Spleen (tissue), 7 donors: ENCODE data around the gene PTK7.

ENCODE experiments used
- POLR2A ChIP-seq, 3 donors: fragments of 450-650 bp; IDR thresholded peaks; one replicate each; pipeline ENCODE4 v1.5.1; 2017; ENCODE audit warnings: antibody characterized with exemption in 3 of 3, mild to moderate bottlenecking in 1 of 3
- POLR2AphosphoS5 ChIP-seq, 3 donors: sonication (generic); formaldehyde crosslinking; IDR thresholded peaks; one replicate each; pipeline ENCODE4 v1.5.1; 2017; ENCODE audit warnings: antibody characterized with exemption in 3 of 3
- TF ChIP-seq, protein P1 (sequence below), 11 experiments: fragments of 200-600 bp in 7 of 11; fragments of 450-650 bp in 4 of 11; sonication (generic) in 4 of 11; IDR thresholded peaks in 8 of 11; conservative IDR thresholded peaks in 3 of 11; 1 replicate in 7 of 11; 2 replicates in 4 of 11; pipeline versions ENCODE4 v1.4.0 to v1.8.0; 2016 to 2021; ENCODE audit warnings: antibody characterized with exemption in 11 of 11, inconsistent platforms in 4 of 11, mild to moderate bottlenecking in 1 of 11
- donor health status: DM: no; HTN: no; CAD: no; lungs with moderate emphysema.
- donor health status: DM: no; HTN: no; CAD: no.
- donor health status: DM: no; HTN: no; CAD: no.

DNA sequence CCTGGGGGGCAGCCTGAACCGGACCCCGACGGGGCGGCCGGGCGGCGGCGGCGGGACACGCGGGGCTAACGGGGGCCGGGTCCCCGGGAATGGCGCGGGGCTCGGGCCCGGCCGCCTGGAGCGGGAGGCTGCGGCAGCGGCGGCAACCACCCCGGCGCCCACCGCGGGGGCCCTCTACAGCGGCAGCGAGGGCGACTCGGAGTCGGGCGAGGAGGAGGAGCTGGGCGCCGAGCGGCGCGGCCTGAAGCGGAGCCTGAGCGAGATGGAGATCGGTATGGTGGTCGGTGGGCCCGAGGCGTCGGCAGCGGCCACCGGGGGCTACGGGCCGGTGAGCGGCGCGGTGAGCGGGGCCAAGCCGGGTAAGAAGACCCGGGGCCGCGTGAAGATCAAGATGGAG is 95.6 kb downstream of the PTK7 start:
- TF ChIP-seq, protein P1, sequence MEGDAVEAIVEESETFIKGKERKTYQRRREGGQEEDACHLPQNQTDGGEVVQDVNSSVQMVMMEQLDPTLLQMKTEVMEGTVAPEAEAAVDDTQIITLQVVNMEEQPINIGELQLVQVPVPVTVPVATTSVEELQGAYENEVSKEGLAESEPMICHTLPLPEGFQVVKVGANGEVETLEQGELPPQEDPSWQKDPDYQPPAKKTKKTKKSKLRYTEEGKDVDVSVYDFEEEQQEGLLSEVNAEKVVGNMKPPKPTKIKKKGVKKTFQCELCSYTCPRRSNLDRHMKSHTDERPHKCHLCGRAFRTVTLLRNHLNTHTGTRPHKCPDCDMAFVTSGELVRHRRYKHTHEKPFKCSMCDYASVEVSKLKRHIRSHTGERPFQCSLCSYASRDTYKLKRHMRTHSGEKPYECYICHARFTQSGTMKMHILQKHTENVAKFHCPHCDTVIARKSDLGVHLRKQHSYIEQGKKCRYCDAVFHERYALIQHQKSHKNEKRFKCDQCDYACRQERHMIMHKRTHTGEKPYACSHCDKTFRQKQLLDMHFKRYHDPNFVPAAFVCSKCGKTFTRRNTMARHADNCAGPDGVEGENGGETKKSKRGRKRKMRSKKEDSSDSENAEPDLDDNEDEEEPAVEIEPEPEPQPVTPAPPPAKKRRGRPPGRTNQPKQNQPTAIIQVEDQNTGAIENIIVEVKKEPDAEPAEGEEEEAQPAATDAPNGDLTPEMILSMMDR (IDR thresholded peaks at IDR 0.05 in 8 of 11, conservative IDR thresholded peaks at IDR 0.05 in 3 of 11): no peak
- TF ChIP-seq POLR2A (IDR thresholded peaks at IDR 0.05) (no peak), POLR2AphosphoS5 (IDR thresholded peaks at IDR 0.05) (no peak)
